ENCODE data around the gene G0S2. TPM values are rescaled to one million over a fixed set of nuclear protein-coding genes. Genes with fewer than 3 reads are reported as not detected.

The G0S2 gene
- total and polyA plus RNA-seq, 9 of the 15 experiments (the other 6 are each of a cell fraction or from before 2014, with no cell fraction given) = 0.18 to 65.6 (median 11.4) TPM

GRCh38 chr1:209652873-209653401 is 22.3 kb upstream of the G0S2 start (continued):
- TF ChIP-seq RBFOX2 (IDR thresholded peaks at IDR 0.05; ENCODE audit: low read depth, low read length) (no peak), ZNF764 (CRISPR knock-in tag; IDR thresholded peaks at IDR 0.05; ENCODE audit: low read depth) (peak; percentile 97), NFXL1 (CRISPR knock-in tag; IDR thresholded peaks at IDR 0.05) (no peak), MAFG (tag; conservative IDR thresholded peaks at IDR 0.05) (no peak), ZNF133 (CRISPR knock-in tag; IDR thresholded peaks at IDR 0.05) (no peak), THRA (IDR thresholded peaks at IDR 0.05) (no peak), NCOR1 (IDR thresholded peaks at IDR 0.05) (no peak), NR0B1 (IDR thresholded peaks at IDR 0.05; ENCODE audit: partially characterized antibody) (no peak), PKNOX1 (IDR thresholded peaks at IDR 0.05) (peak; percentile 42), RBM14 (IDR thresholded peaks at IDR 0.05; ENCODE audit: borderline replicate concordance, insufficient read depth, low read depth, low read length) (no peak), KDM2B (CRISPR knock-in tag; IDR thresholded peaks at IDR 0.05) (no peak), ZFP36 (IDR thresholded peaks at IDR 0.05; ENCODE audit: low read depth, low read length, partially characterized antibody) (no peak), ZBTB2 (IDR thresholded peaks at IDR 0.05) (no peak), KDM5B (IDR thresholded peaks at IDR 0.05; ENCODE audit: insufficient replicate concordance, low read depth, low read length) (no peak), ZNF431 (CRISPR knock-in tag; IDR thresholded peaks at IDR 0.05) (no peak), GTF2F1 (IDR thresholded peaks at IDR 0.05; ENCODE audit: low read depth, low read length) (no peak), ZKSCAN1 (IDR thresholded peaks at IDR 0.05; ENCODE audit: low read depth, low read length) (no peak)
- TF ChIP-seq, protein P1, sequence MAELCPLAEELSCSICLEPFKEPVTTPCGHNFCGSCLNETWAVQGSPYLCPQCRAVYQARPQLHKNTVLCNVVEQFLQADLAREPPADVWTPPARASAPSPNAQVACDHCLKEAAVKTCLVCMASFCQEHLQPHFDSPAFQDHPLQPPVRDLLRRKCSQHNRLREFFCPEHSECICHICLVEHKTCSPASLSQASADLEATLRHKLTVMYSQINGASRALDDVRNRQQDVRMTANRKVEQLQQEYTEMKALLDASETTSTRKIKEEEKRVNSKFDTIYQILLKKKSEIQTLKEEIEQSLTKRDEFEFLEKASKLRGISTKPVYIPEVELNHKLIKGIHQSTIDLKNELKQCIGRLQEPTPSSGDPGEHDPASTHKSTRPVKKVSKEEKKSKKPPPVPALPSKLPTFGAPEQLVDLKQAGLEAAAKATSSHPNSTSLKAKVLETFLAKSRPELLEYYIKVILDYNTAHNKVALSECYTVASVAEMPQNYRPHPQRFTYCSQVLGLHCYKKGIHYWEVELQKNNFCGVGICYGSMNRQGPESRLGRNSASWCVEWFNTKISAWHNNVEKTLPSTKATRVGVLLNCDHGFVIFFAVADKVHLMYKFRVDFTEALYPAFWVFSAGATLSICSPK (IDR thresholded peaks at IDR 0.05; ENCODE audit: borderline replicate concordance) = no peak
- TF ChIP-seq, protein P2, sequence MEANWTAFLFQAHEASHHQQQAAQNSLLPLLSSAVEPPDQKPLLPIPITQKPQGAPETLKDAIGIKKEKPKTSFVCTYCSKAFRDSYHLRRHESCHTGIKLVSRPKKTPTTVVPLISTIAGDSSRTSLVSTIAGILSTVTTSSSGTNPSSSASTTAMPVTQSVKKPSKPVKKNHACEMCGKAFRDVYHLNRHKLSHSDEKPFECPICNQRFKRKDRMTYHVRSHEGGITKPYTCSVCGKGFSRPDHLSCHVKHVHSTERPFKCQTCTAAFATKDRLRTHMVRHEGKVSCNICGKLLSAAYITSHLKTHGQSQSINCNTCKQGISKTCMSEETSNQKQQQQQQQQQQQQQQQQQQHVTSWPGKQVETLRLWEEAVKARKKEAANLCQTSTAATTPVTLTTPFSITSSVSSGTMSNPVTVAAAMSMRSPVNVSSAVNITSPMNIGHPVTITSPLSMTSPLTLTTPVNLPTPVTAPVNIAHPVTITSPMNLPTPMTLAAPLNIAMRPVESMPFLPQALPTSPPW (CRISPR knock-in tag; IDR thresholded peaks at IDR 0.05) = peak; percentile 39

Measured in K562 (cell line).